Pancreas (tissue), 10 donors: ENCODE data around the gene CCDC30. TPM values are rescaled to one million over a fixed set of nuclear protein-coding genes. Genes with fewer than 3 reads are reported as not detected.
A peak's percentile ranks its signal among the peaks of the same experiment; 100 is the strongest.

ENCODE experiments used
- ATAC-seq, 4 donors: fragments of 200-7000 bp; cut with Tn5 transposase; one replicate each; pipeline versions ENCODE4 v1.8.0 to v1.9.1; 2020; ENCODE audit warnings: mild to moderate bottlenecking in 4 of 4, moderate library complexity in 4 of 4
- DNase-seq, 6 donors: peaks; one replicate each; pipeline ENCODE4 v3.0.0-alpha.2; 2020
- FAIRE-seq: peaks from 2 replicates; lab custom pipeline; 2012; peaks lifted over from hg19 to GRCh38; lab: Jason Lieb, UNC
- H3K27ac ChIP-seq, 4 donors: fragments of 200-600 bp; sonication (generic); 1 replicate in 3 of 4; 2 replicates in 1 of 4; pipeline versions ENCODE4 v1.5.0 to v1.8.0; 2020
- H3K27me3 ChIP-seq, 4 donors: fragments of 200-600 bp; one replicate each; pipeline ENCODE4 v1.8.0; 2021
- H3K36me3 ChIP-seq, 3 donors: fragments of 200-600 bp; sonication (generic) in 1 of 3; one replicate each; pipeline versions ENCODE4 v1.5.0 to v1.8.0; 2020 to 2021
- H3K4me1 ChIP-seq, 3 donors: fragments of 200-600 bp; one replicate each; pipeline ENCODE4 v1.8.0; 2021
- H3K4me3 ChIP-seq, 4 donors: fragments of 200-600 bp; sonication (generic) in 2 of 4; one replicate each; pipeline versions ENCODE4 v1.5.0 to v1.8.0; 2020 to 2021
- H3K9me3 ChIP-seq, 4 donors: fragments of 200-600 bp; one replicate each; pipeline ENCODE4 v1.8.0; 2021
- CTCF ChIP-seq, 4 donors: fragments of 200-600 bp; sonication (generic) in 3 of 4; IDR thresholded peaks; one replicate each; pipeline versions ENCODE4 v1.5.0 to v1.8.0; 2021; ENCODE audit warnings: antibody characterized with exemption in 4 of 4
- WGBS, 2 donors: extraction: QIAGEN DNeasy Blood & Tissue Kit; methylation state at CpG; one replicate each; pipeline ENCODE4 v1.1.7; 2013; 5-methylcytosine and 5-hydroxymethylcytosine counted together
- intact Hi-C, 3 donors: fragments of 100-400 bp; cut with DNase I; formaldehyde crosslinking; loops; one replicate each; pipeline versions ENCODE4 v1.11.1 to v1.14.2; 2022
- polyA plus RNA-seq, 2 donors: library from polyadenylated mRNA; stranded (reverse); fragments of 200-250 nt; gene quantifications; one replicate each; pipeline ENCODE4 v1.2.3, GENCODE V29; 2013
- total RNA-seq, 6 donors: library from RNA; stranded (reverse); fragmentation: NEBNext Ultra II Directional in 4 of 6; extraction: Animal tissue kit (Norgen Biotek cat#: 25700) in 4 of 6; gene quantifications; one replicate each; pipeline versions ENCODE4 v1.2.1 to v1.2.4, GENCODE V29; 2021 to 2023
- donor health status: healthy with polysubstance abuse.
- donor health status: DM: no; HTN: no; CAD: no; lungs with moderate emphysema.
- donor health status: DM: no; HTN: no; CAD: no.
- donor health status: control.
- donor health status: control.
- donor health status: Bipolar disorder and iron deficiency.
- donor health status: DM: yes; HTN: yes; CAD: no.
- donor health status: DM: no; HTN: no; CAD: no.
- donor health status: DM: no; HTN: no; CAD: no.
- donor health status: DM: yes; HTN: yes; CAD: no.

Gene CCDC30
- total and polyA plus RNA-seq, 8 donors, result 2.0 to 5.6 (median 3.0) TPM

- no peak for TF ChIP-seq CTCF (IDR thresholded peaks at IDR 0.05)
- ATAC-seq (no peak), DNase-seq (no peak), FAIRE-seq (no peak)
- no peaks in the 10 kb centered on the region for H3K9me3 ChIP-seq
- H3K4me1 ChIP-seq, result peaks cover 0 to 13% (median 11%) of the 10 kb centered on the region in 3 donors
- no peaks in the 10 kb centered on the region for H3K36me3 ChIP-seq
- 90 to 93% methylated on average over 4 of the region's 4 CpGs for WGBS, 2 donors
- intact Hi-C loops, result no loop called here
- no peak overlapping the region for H3K27ac ChIP-seq
- H3K4me3 ChIP-seq, result no peak overlapping the region
- H3K27me3 ChIP-seq, result no peaks in the 10 kb centered on the region
Measured at GRCh38 chr1:42424201-42424600, 38.9 kb upstream of the CCDC30 start.

GRCh38 chr1:42427240-42427639 is 35.8 kb upstream of the CCDC30 start:
- FAIRE-seq (no peak), DNase-seq (no peak), ATAC-seq (no peak)
- Histone ChIP-seq H3K27me3 (no peaks in the 10 kb centered on the region), H3K9me3 (no peaks in the 10 kb centered on the region), H3K36me3 (no peaks in the 10 kb centered on the region), H3K27ac (no peak overlapping the region), H3K4me1 (no peaks in the 10 kb centered on the region), H3K4me3 (no peak overlapping the region)
- WGBS, 2 donors, result 84 to 94% methylated on average over 4 of the region's 4 CpGs
- intact Hi-C loops, result no loop called here
- TF ChIP-seq CTCF (IDR thresholded peaks at IDR 0.05), result no peak

GRCh38 chr1:42429603-42430002 is 33.5 kb upstream of the CCDC30 start:
- H3K4me1 ChIP-seq, result no peaks in the 10 kb centered on the region
- intact Hi-C loops, result no loop called here
- no peak overlapping the region for H3K27ac ChIP-seq
- no peak overlapping the region for H3K4me3 ChIP-seq
- H3K9me3 ChIP-seq, result no peaks in the 10 kb centered on the region
- H3K36me3 ChIP-seq, result no peaks in the 10 kb centered on the region
- DNase-seq (no peak), ATAC-seq (no peak), FAIRE-seq (no peak)
- WGBS, 2 donors, result 87 to 88% methylated on average over 1 of the region's 1 CpG
- no peak for TF ChIP-seq CTCF (IDR thresholded peaks at IDR 0.05)
- no peaks in the 10 kb centered on the region for H3K27me3 ChIP-seq

- Histone ChIP-seq H3K9me3 (no peaks in the 10 kb centered on the region), H3K36me3 (no peaks in the 10 kb centered on the region), H3K4me1 (no peaks in the 10 kb centered on the region), H3K27ac (no peak overlapping the region), H3K4me3 (no peak overlapping the region), H3K27me3 (no peaks in the 10 kb centered on the region)
- FAIRE-seq (no peak), DNase-seq (no peak), ATAC-seq (no peak)
- no peak for TF ChIP-seq CTCF (IDR thresholded peaks at IDR 0.05)
- 79 to 82% methylated on average over 3 of the region's 3 CpGs for WGBS, 2 donors
- intact Hi-C loops, result no loop called here
Measured at GRCh38 chr1:42430286-42431135, 32.6 kb upstream of the CCDC30 start.

- no peak overlapping the region for H3K4me3 ChIP-seq
- FAIRE-seq (peak; percentile 23), DNase-seq (no peak), ATAC-seq (no peak)
- no peaks in the 10 kb centered on the region for H3K27me3 ChIP-seq
- intact Hi-C loops, result no loop called here
- H3K9me3 ChIP-seq, result no peaks in the 10 kb centered on the region
- no peak overlapping the region for H3K27ac ChIP-seq
- H3K36me3 ChIP-seq, result no peaks in the 10 kb centered on the region
- WGBS, 2 donors, result 69 to 82% methylated on average over 3 of the region's 3 CpGs
- TF ChIP-seq CTCF (IDR thresholded peaks at IDR 0.05), result no peak
- H3K4me1 ChIP-seq, result no peaks in the 10 kb centered on the region
Measured at GRCh38 chr1:42431514-42431913, 31.6 kb upstream of the CCDC30 start.
